Adrenal gland (tissue), 5 donors: ENCODE measurements around the gene SLC25A22.

Experiments
- POLR2A ChIP-seq, 2 donors: fragments of 450-650 bp; IDR thresholded peaks; one replicate each; pipeline ENCODE4 v1.6.1; 2017; ENCODE audit warnings: antibody characterized with exemption in 2 of 2, mild to moderate bottlenecking in 2 of 2, moderate library complexity in 1 of 2
- TF ChIP-seq, protein P1 (sequence below), 6 experiments: fragments of 450-650 bp in 4 of 6; fragments of 200-600 bp in 2 of 6; sonication (generic) in 1 of 6; IDR thresholded peaks; 1 replicate in 5 of 6; 2 replicates in 1 of 6; pipeline versions ENCODE4 v1.5.1 to v1.8.0; 2016 to 2021; ENCODE audit warnings: antibody characterized with exemption in 6 of 6, mild to moderate bottlenecking in 2 of 6, moderate library complexity in 1 of 6
- donor health status: DM: no; HTN: no; CAD: no.

DNA sequence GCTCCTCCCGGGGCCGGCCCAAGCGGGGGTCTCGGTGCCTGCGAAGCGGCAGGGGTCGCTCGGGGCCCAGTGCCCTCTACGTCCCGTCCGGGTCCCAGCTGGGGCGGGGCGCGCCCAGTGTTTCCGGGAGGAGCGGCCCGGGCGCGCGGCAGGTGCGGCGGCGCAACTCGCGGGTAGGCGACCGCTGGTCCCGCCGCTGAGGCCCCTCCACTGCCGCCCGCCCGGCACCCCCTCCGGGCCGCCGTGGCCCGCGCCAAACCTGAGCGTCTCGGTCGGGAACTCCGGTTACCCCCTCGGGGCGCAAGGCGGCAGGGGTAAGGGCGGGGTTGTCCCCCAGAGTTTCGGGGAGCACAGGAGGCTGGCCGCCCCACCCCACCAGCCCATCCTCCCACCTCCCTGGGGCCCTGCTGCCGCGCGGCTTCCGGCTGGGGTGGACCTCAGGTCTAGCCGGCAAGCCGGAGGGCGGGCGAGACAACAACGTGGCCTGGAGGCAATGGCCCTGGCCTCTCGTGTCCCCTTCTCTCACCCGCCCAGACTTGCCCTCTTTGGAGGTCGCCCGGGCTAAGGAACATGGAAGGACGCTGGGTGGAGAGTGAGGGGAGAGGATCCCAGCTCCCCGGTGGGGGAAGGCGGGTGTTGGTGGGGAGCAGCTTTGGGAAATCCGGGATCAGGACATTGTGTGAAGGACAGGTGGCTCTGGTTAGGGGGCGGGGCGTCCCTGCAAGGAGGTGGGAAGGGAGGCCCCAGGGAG lies 29.2 kb upstream of the SLC25A22 start:
- TF ChIP-seq, protein P1, sequence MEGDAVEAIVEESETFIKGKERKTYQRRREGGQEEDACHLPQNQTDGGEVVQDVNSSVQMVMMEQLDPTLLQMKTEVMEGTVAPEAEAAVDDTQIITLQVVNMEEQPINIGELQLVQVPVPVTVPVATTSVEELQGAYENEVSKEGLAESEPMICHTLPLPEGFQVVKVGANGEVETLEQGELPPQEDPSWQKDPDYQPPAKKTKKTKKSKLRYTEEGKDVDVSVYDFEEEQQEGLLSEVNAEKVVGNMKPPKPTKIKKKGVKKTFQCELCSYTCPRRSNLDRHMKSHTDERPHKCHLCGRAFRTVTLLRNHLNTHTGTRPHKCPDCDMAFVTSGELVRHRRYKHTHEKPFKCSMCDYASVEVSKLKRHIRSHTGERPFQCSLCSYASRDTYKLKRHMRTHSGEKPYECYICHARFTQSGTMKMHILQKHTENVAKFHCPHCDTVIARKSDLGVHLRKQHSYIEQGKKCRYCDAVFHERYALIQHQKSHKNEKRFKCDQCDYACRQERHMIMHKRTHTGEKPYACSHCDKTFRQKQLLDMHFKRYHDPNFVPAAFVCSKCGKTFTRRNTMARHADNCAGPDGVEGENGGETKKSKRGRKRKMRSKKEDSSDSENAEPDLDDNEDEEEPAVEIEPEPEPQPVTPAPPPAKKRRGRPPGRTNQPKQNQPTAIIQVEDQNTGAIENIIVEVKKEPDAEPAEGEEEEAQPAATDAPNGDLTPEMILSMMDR (IDR thresholded peaks at IDR 0.05), result no peak
- no peak for TF ChIP-seq POLR2A (IDR thresholded peaks at IDR 0.05)
